GM19395 (cell line): ENCODE results near the gene RIMS1.

ENCODE experiments used
- ATAC-seq: cut with Tn5 transposase; IDR thresholded peaks from one replicate; pipeline ENCODE4 v1.9.1; 2021; ENCODE audit warnings: mild to moderate bottlenecking, moderate library complexity; ENCODE audit not compliant: unreplicated experiment

The RIMS1 gene

GRCh38 chr6:72081871-72082270 is 195.5 kb downstream of the RIMS1 start:
- ATAC-seq: no peak

- no peak for ATAC-seq
These were observed 197.6 kb downstream of the RIMS1 start for GRCh38 chr6:72083976-72084375.

- no peak for ATAC-seq
These were observed 198.7 kb downstream of the RIMS1 start for GRCh38 chr6:72084992-72085569.

GRCh38 chr6:72094506-72094905 is 208.2 kb downstream of the RIMS1 start:
- ATAC-seq: no peak

GRCh38 chr6:72102561-72102960 is 216.2 kb downstream of the RIMS1 start:
- ATAC-seq: no peak

- ATAC-seq: no peak
These were observed 225.3 kb downstream of the RIMS1 start for GRCh38 chr6:72111611-72112010.

GRCh38 chr6:72130327-72130726 is 244.0 kb downstream of the RIMS1 start:
- ATAC-seq: no peak

GRCh38 chr6:72132427-72132826 is 246.1 kb downstream of the RIMS1 start:
- no peak for ATAC-seq

GRCh38 chr6:72132851-72133250 is 246.5 kb downstream of the RIMS1 start:
- no peak for ATAC-seq

- ATAC-seq: no peak
These were observed 247.0 kb downstream of the RIMS1 start for GRCh38 chr6:72133324-72133723.

GRCh38 chr6:72140795-72141194 is 254.4 kb downstream of the RIMS1 start:
- ATAC-seq: no peak

GRCh38 chr6:72149715-72150114 is 263.4 kb downstream of the RIMS1 start:
- no peak for ATAC-seq

GRCh38 chr6:72151742-72152141 is 265.4 kb downstream of the RIMS1 start:
- ATAC-seq: no peak

- no peak for ATAC-seq
These were observed 289.6 kb downstream of the RIMS1 start for GRCh38 chr6:72175916-72176315.

GRCh38 chr6:72182337-72183246 is 296.2 kb downstream of the RIMS1 start:
- ATAC-seq: peak; percentile 75

- ATAC-seq: no peak
These were observed 317.6 kb downstream of the RIMS1 start for GRCh38 chr6:72203983-72204382.

GRCh38 chr6:72205500-72205899 is 319.1 kb downstream of the RIMS1 start:
- no peak for ATAC-seq

- ATAC-seq: no peak
These were observed 320.3 kb downstream of the RIMS1 start for GRCh38 chr6:72206606-72207005.

- no peak for ATAC-seq
These were observed 326.3 kb downstream of the RIMS1 start for GRCh38 chr6:72212686-72213085.

GRCh38 chr6:72213654-72214053 is 327.3 kb downstream of the RIMS1 start:
- ATAC-seq: no peak

GRCh38 chr6:72216222-72217068 is 330.1 kb downstream of the RIMS1 start:
- no peak for ATAC-seq
